Inflammatory macrophage (primary cell): ENCODE data around the gene CUX1.
A peak's percentile ranks its signal among the peaks of the same experiment; 100 is the strongest.
"Not testable (repeated sequence)": the region's sequence is repeated elsewhere in the genome, so short reads cannot be mapped to it uniquely, and the experiment has no call there.

Experiments
- DNase-seq, 2 donors: peaks; one replicate each; pipeline ENCODE4 v3.0.0-alpha.2; 2020 to 2022

Gene CUX1

GRCh38 chr7:102322202-102322715 is 504.8 kb downstream of the CUX1 start:
- DNase-seq, result no peak

GRCh38 chr7:102323914-102324195 is 506.4 kb downstream of the CUX1 start:
- no peak for DNase-seq

- DNase-seq, result not testable (repeated sequence)
Observed at GRCh38 chr7:102325106-102325505, 507.7 kb downstream of the CUX1 start.

GRCh38 chr7:102326157-102326889 is 508.9 kb downstream of the CUX1 start:
- DNase-seq, result no peak

GRCh38 chr7:102327183-102327582 is 509.8 kb downstream of the CUX1 start:
- not testable (repeated sequence) for DNase-seq

- not testable (repeated sequence) for DNase-seq
Observed at GRCh38 chr7:102328863-102329262, 511.4 kb downstream of the CUX1 start.

GRCh38 chr7:102329366-102329765 is 511.9 kb downstream of the CUX1 start:
- DNase-seq, result peak; percentile 20 to 43

- DNase-seq, result not testable (repeated sequence)
Observed at GRCh38 chr7:102330666-102331460, 513.4 kb downstream of the CUX1 start.
